ENCODE measurements around the gene ADGRB2. TPM values are rescaled to one million over a fixed set of nuclear protein-coding genes. Genes with fewer than 3 reads are reported as not detected.

Gene ADGRB2
- total RNA-seq, 2 experiments from 2014 or later, result 4.0 to 11.4 TPM

DNA sequence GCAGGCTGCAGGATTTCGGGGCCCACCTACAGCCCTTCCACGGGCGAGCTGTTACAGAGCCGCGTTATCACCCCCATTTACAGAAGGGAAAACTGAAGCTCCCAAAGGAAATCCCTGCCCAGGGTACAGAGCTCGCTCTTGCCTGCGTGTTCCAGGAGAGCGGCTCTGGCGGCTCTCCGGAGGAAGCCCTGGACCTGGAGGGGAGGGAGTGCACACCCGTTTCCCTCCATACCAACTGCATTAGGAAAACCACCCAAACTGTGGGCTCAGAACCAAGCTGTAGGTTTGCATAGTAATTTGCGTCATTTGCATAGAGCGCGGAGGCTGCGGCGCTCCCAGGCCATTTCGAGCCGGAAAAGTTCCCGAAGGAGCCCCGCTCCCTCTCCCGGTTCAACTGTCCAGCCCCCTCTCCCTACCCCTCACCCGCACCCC lies 24.7 kb upstream of the ADGRB2 start:
- no peaks in the 10 kb centered on the region for H3K9me3 ChIP-seq (ENCODE audit: low read length)
- peak overlapping the region; percentile 77 for H3K4me3 ChIP-seq (ENCODE audit: low read depth, low read length, poor library complexity, severe bottlenecking)
- no peaks in the 10 kb centered on the region for H4K20me1 ChIP-seq (ENCODE audit: insufficient read depth, low read length)
- peak overlapping the region; percentile 90 for H3K4me2 ChIP-seq (ENCODE audit: low read length)
- ChIA-PET CTCF (ENCODE audit: unreplicated experiment) (interaction anchor here (0.5 to 2.5 kb wide), 7 partner anchors 10 to 320 kb away, joined by 3 to 13 read pairs (median 4); no protein-coding TSS in a partner anchor), POLR2A (interaction anchor here (0.7 to 1.1 kb wide), 5 partner anchors 20 to 167 kb away, joined by 3 to 6 read pairs (median 3); no protein-coding TSS in a partner anchor)
- H3K79me2 ChIP-seq (ENCODE audit: insufficient read depth, low read depth, low read length), result no peaks in the 10 kb centered on the region
- DNase-seq (ENCODE audit: low spot score), result peak; percentile 81
- intact Hi-C loops (cut with micrococcal nuclease; ENCODE audit: unreplicated experiment), result loop anchor here (1.0 to 5.0 kb wide), 9 partner anchors 27 to 367 kb away; no protein-coding TSS in a partner anchor
- peaks cover 50% of the 10 kb centered on the region for H3K4me1 ChIP-seq (ENCODE audit: insufficient read depth, low read length, poor library complexity, severe bottlenecking)
- TF ChIP-seq, protein P1, sequence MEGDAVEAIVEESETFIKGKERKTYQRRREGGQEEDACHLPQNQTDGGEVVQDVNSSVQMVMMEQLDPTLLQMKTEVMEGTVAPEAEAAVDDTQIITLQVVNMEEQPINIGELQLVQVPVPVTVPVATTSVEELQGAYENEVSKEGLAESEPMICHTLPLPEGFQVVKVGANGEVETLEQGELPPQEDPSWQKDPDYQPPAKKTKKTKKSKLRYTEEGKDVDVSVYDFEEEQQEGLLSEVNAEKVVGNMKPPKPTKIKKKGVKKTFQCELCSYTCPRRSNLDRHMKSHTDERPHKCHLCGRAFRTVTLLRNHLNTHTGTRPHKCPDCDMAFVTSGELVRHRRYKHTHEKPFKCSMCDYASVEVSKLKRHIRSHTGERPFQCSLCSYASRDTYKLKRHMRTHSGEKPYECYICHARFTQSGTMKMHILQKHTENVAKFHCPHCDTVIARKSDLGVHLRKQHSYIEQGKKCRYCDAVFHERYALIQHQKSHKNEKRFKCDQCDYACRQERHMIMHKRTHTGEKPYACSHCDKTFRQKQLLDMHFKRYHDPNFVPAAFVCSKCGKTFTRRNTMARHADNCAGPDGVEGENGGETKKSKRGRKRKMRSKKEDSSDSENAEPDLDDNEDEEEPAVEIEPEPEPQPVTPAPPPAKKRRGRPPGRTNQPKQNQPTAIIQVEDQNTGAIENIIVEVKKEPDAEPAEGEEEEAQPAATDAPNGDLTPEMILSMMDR (conservative IDR thresholded peaks at IDR 0.05; ENCODE audit: low read length), result no peak
- TF ChIP-seq EZH2phosphoT487 (IDR thresholded peaks at IDR 0.05; ENCODE audit: borderline replicate concordance, low read depth, low read length), result no peak
- peak overlapping the region; percentile 82 for H3K27ac ChIP-seq (ENCODE audit: low read depth, low read length, poor library complexity, severe bottlenecking)
- no TSS peak for BruUV-seq (replicated peaks)
- H2AFZ ChIP-seq (ENCODE audit: low read length), result peak overlapping the region; percentile 82
- H3K36me3 ChIP-seq (ENCODE audit: insufficient read depth, low read length), result no peaks in the 10 kb centered on the region
- no peaks in the 10 kb centered on the region for H3K9me2 ChIP-seq (ENCODE audit: insufficient read depth, low read length)

DNA sequence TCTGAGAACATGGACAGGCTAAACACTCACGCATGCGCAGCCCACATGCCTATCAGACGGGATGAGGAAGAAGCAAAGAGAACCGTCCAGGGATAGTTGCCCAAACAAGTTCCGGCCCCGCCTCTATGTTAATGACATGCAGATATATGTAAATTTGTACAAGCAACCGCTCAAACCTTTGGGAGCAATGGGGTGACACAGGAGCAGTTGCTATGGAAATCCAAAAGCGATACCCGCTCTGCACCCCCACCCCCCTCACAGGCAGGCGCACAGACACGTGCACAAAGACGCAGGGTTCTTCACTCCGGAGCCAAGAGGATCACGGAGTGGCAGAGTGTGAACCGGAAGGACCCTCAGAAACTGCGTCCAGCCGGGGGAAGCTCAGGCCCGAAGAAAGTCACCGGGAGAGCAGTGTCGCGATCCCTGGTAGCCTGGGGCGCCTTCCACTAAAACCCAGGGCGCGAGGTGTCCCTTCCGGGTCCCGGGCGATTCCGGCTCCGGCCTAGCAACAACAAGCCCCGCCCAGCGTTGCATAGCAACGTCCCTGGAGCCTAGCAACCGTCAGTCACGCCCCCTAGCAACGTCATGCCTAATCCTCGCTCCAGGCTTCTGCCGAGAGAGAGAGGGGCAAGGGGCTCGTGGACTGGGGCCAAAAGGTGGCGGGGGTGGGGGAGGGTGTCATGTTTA lies 24.1 kb upstream of the ADGRB2 start:
- ChIA-PET CTCF (ENCODE audit: unreplicated experiment) (interaction anchor here (0.5 to 2.5 kb wide), 4 partner anchors 22 to 43 kb away, joined by 4 to 13 read pairs (median 10); no protein-coding TSS in a partner anchor), POLR2A (interaction anchor here (1.0 to 1.1 kb wide), 2 partner anchors 44 to 168 kb away, joined by 3 to 6 read pairs; no protein-coding TSS in a partner anchor)
- H3K9me2 ChIP-seq (ENCODE audit: insufficient read depth, low read length), result no peaks in the 10 kb centered on the region
- no peaks in the 10 kb centered on the region for H3K9me3 ChIP-seq (ENCODE audit: low read length)
- H3K36me3 ChIP-seq (ENCODE audit: insufficient read depth, low read length), result no peaks in the 10 kb centered on the region
- no peaks in the 10 kb centered on the region for H4K20me1 ChIP-seq (ENCODE audit: insufficient read depth, low read length)
- H3K4me1 ChIP-seq (ENCODE audit: insufficient read depth, low read length, poor library complexity, severe bottlenecking), result peaks cover 56% of the 10 kb centered on the region
- TF ChIP-seq EZH2phosphoT487 (IDR thresholded peaks at IDR 0.05; ENCODE audit: borderline replicate concordance, low read depth, low read length), result no peak
- TF ChIP-seq, protein P1 (conservative IDR thresholded peaks at IDR 0.05; ENCODE audit: low read length), result no peak
- peak overlapping the region; percentile 82 for H2AFZ ChIP-seq (ENCODE audit: low read length)
- BruUV-seq (replicated peaks), result no TSS peak
- peak; percentile 96 for DNase-seq (ENCODE audit: low spot score)
- intact Hi-C loops (cut with micrococcal nuclease; ENCODE audit: unreplicated experiment), result loop anchor here (5.0 kb wide), 1 partner anchor 366 kb away; no protein-coding TSS in a partner anchor
- H3K27ac ChIP-seq (ENCODE audit: low read depth, low read length, poor library complexity, severe bottlenecking), result peak overlapping the region; percentile 82
- no peaks in the 10 kb centered on the region for H3K79me2 ChIP-seq (ENCODE audit: insufficient read depth, low read depth, low read length)
- H3K4me3 ChIP-seq (ENCODE audit: low read depth, low read length, poor library complexity, severe bottlenecking), result peak overlapping the region; percentile 77
- H3K4me2 ChIP-seq (ENCODE audit: low read length), result peak overlapping the region; percentile 90

Data from OCI-LY7 (cell line).